GM12874 (cell line): Measurements from ENCODE around the gene CLDN12.

ENCODE experiments used
- TF ChIP-seq, protein P1 (sequence below): IDR thresholded peaks from 2 replicates; pipeline ENCODE4 v1.5.1; 2011; ENCODE audit warnings: low read depth, mild to moderate bottlenecking, control low read depth, low read length, moderate library complexity; ENCODE audit not compliant: insufficient read depth

CLDN12 gene

DNA sequence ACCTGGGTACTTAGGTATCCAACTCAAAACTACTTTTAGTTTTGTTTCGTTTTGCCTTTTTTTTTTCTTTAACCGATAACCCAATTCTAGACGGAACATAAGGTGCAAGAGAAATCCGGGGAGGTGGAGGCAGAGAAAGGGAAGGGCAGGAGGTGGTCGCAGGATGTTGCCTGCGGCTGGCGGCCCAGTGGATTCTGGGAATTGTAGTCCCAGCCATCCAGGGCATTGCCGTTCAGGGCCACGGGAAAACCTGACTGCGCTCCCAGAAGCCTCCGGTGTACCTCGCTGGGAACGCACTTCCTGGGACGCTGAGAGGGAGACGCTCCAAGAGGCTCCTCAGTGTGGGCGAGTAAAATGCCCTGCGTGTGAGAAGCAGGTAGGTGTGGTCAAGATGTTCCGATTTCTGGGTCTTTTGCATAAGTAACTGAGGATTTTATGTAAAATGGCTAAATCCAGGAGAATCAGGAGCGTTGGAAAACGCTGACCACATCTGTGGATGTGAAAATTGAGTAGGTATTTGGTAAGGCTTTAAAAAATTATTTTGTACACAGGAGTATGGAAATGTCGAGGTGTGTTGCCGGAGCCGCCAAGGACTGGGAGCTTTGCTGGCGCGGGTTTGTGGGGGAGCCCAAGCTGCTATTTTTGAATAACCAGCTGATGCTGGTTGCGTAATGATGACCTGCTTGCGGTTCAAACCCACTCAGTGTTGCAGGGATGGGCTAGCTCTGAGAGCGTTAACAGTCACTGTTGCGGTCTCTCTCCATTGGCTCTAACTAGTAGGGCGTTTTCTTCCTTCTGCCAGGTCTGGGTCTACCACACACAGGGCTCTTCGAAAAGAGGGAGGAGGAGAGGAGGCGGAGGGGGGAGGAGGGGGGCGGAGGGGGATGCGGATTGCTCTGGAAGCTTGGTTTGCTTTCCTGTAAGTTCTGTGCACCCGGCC lies at the start of gene CLDN12:
Gene CLDN12 (plus strand): TSS at position 288 of the 940 bp plus-strand sequence. CDS start 9,216 bp downstream, outside the sequence.
- TF ChIP-seq, protein P1, sequence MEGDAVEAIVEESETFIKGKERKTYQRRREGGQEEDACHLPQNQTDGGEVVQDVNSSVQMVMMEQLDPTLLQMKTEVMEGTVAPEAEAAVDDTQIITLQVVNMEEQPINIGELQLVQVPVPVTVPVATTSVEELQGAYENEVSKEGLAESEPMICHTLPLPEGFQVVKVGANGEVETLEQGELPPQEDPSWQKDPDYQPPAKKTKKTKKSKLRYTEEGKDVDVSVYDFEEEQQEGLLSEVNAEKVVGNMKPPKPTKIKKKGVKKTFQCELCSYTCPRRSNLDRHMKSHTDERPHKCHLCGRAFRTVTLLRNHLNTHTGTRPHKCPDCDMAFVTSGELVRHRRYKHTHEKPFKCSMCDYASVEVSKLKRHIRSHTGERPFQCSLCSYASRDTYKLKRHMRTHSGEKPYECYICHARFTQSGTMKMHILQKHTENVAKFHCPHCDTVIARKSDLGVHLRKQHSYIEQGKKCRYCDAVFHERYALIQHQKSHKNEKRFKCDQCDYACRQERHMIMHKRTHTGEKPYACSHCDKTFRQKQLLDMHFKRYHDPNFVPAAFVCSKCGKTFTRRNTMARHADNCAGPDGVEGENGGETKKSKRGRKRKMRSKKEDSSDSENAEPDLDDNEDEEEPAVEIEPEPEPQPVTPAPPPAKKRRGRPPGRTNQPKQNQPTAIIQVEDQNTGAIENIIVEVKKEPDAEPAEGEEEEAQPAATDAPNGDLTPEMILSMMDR, result no peak

DNA sequence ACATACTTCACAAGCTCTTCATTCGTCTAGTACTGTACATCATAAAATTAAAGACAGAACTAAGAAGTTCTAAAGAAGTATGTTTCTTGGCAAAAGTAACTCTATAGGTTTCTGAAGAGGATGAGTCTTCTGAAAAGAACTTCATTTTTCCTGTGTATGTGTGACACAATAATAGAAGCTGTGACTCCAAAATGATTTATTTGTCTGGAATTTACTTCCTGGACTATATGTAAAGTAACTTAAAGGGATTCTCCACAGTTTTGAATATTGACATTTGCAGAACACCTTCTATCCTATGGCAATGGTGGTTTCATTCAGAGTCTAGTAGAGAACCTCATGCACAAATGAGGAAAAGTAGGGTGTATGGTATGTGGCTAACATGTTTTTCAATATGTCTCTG lies 19.8 kb upstream of the CLDN12 start:
- TF ChIP-seq, protein P1, result no peak

DNA sequence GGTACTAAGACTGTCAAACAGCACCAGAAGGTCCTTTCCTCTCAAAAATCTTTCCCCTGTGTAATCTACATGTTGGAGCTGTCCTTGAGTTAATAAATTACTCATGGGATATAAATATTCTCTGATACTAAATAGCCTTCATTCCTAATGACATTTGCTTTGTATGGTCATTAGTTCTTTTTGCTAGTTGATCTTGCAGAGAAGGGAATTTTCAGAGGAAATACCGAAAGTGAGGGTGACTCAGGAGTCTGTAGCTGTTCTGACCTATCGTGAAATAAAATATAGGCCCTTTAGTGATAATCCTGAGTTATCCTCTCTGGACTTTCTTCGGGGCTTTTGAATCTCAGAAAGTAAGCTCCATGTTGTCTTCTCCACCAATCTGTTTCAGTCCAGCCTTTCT lies 19.4 kb upstream of the CLDN12 start:
- TF ChIP-seq, protein P1, result no peak

DNA sequence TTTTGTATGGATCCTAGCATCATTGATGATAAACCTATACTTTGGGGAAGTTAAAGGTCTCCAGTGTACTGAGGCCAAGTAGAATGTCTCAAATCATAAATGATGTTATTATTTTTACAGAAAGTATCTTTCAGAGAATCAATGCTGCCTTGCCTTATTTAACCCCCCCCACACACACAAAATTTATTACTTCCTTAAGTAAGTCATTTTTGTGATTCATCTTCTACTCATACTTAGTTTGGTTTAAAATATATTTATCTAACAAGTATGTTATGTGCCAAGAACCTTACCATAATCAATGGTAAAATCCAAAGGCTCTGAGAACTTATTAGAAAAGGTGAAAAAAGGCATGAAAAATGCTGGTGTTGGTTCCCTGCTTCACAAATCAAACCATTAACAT lies 18.8 kb upstream of the CLDN12 start:
- TF ChIP-seq, protein P1, result no peak

DNA sequence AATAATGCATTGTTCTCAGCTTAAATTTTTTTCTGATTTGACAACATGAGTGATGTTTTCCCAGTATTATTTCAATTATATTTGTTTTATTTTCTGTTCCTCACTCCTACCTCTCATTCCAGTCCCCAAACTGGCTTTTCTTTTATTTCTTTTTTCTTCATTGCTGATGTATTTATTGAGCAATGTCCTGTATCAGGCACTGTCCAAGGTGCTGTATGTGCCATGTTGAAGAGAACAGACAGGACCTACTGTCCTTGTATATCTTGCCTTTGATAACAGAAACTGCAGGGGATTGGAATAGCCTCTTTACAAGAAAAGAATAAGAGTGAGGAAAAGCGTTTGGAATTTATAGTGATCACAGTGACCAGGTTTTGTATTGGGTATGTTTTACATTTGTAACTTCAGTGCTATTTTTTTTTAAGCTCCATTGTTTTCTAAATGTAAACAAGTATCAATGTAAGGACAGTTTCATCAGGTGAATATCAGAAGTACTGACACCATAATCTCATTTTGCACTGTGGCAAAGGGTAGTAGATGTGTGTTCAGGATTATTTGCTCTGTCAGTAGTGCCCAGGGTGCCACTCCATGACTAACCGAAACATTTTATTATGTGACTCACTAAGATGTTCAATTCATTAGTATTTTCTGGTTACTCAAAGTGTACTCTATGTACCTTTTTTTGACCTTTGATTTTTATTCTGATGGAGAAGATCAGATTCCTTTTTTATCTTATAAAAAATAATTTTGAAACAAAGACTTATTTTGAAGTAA lies 15.6 kb upstream of the CLDN12 start:
- TF ChIP-seq, protein P1, result no peak

DNA sequence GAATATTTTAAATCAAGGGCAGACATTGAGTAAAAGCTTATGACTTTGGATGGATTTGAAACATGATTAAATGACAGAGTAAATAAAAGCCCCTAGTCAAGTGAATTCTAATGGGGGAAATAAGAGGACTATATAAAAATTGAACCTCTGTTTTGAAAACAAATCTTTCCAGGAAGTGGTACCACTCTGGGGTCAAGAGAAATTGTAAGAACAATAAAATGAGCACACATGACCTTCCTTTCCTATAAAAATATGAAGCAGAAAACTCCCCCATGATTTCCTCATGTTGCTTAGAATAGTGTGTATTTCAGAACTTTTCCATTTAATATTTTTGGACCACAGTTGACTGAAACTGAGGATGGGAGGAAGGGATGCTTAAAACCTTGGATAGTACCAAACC lies 12.3 kb upstream of the CLDN12 start:
- TF ChIP-seq, protein P1, result no peak

DNA sequence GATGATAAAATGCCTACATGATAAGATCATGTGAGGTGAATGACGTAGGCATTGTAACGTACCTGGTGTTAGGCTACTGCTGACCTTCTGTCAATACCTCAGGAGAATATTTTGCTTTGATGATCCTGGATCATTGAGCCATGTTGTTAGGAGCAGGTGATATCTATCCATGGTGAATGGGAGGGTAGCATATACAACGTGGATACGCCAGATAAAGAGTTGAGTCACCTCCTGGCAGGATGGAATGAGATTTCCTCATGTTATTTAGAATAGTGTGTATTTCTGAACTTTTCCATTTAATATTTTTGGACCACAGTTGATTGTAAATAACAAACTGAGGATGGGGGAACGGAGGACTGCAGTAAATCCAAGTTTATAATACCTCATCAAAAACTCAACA lies 11.8 kb upstream of the CLDN12 start:
- TF ChIP-seq, protein P1, result no peak
